GM18868 (cell line): ENCODE data around the gene PPP2R5E.
"Not testable (repeated sequence)": the region's sequence is repeated elsewhere in the genome, so short reads cannot be mapped to it uniquely, and the experiment has no call there.

Source experiments
- ATAC-seq: cut with Tn5 transposase; IDR thresholded peaks from one replicate; pipeline ENCODE4 v1.9.1; 2021; ENCODE audit warnings: mild to moderate bottlenecking, moderate library complexity; ENCODE audit not compliant: unreplicated experiment

Gene PPP2R5E

DNA sequence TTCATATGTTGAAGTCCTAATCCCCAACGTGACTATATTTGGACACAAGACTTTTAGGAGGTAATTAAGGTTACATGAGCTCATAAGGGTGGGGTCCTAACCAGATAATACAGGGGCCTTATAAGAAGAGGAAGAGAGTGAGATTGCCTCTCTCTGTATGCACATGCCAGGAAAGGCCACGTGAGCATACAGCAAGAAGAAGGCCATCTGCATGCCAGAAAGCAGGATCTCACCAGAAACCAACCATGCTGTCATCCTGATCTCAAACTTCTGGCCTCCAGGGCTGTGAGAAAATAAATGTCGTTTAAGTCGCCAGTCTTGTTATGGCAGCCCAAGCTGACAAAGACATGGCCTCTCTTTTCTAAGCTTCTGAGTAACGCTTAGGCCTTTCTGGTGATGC lies 155.5 kb downstream of the PPP2R5E start:
- ATAC-seq: no peak

DNA sequence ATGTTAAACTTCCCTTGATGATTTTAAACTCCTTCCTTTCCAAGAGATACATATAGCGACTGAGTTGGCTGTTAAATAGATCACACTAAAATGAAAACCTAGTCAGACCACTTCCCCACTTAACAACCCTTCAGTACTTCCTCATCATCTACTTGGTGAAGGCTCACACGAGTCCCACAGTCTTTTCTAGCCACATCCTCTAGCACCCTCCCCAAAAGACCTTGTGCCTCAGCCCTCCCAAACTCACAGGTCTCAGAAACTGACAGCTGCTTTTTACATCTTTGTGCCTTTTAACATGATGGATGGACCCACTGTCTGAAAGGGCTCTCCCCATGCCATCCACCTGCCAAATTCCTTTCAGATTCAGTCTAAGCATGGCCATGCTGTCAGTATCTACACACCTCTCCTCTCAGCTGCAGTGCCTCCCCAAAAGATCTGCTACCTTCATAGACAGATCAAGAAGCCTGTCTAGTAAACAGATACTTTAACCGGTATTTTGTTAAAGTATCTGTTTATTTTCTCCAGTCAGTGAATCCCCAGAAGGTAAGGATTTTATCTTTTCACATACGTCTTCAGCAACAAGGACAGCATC lies 159.3 kb downstream of the PPP2R5E start:
- peak; percentile 99 for ATAC-seq

DNA sequence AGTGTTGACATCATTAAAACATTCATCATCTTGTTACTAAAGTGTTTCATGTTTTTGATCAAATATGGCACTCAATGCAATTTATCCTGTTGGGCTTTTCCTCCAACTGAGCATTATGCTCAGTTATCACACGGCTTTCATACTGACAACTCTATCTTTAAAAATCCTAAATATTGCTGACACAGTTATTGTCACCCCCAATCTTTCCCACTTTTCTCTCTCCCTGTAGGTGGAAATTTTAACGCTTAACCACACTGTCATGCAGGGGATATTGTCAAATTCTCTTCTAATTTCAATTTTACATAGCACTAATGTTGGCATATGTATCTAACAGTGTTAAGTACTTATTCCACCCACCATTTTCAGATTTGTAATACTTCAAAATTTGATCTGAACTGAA lies 164.7 kb downstream of the PPP2R5E start:
- no peak for ATAC-seq

DNA sequence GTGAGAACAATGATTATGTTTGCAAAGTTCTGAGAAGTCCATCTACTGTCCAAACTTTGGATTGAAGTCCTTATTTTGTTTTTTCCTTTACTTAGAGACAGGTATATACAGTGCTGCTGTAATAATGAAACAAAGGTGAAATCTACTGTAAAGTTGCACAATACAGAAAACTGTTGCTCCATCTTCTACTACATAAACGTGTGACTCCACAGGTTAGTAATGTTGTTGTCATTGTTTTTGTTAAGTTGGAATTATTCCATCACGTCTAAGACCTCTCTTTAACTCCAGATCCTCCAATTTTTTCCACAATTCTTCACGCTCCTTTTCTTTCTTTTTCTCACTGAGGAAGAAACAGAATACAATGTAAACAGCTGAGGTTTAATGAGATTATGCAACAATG lies 167.4 kb downstream of the PPP2R5E start:
- no peak for ATAC-seq

DNA sequence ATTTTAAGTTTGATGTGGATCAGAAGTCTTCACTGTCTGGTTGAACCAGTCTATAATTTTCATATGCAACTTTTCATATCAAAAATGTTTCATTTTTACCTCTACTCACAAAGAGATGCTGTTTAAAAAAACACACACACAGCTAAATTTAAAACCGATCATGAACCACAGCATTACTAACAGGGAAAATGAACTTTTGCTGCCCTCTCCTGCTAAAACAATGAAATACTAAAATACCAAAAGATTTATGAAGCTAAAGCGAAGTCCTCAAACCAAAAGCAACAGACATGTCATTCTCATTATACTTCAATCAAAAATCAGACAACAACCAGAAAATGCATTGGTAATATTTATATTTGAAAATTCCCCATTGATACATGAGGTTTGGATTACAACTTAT lies 171.6 kb downstream of the PPP2R5E start:
- not testable (repeated sequence) for ATAC-seq

DNA sequence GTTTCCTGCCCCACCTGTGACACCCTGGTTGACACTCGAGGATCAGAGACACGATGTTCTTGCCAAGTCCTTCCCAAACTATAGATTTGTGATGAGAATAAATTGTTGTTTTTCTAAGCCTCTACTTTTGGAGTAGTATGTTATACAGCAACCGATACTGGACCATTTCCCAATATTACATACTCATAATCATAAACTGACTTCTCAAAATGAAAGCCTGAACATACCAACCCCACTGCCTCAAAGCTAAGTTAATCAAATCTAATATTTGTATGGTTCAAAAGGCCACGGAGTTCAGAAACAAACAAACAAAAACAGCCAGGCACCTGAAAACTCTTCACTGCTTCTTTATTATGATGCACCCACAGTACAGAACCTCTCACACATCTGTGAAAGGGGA lies 172.1 kb downstream of the PPP2R5E start:
- no peak for ATAC-seq

DNA sequence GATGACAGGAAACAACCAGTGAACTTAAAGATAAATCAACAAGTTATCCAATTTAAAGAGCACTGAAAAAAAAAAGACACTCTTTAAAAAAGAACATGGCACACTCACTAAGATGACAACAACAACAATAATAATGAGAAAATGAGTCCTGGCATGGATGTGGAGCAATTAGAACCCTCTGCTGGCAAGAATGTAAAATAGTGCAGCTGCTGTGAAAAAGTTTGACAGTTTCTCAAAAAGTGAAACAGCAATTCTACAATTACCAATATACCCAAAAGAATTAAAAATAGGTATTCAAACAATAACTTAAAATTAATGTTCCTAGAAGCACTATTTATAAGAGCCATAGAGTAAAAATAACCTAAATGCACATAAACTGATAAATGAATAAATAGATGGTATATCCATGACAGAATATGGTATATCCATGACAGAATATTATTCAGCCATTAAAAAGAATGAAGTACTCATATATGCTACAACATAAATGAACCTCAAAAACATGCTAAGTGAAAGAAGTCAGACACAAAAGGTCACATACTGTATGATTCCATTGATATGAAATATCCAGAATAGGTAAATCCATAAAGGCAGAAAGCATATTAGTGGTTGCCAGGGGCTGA lies 175.3 kb downstream of the PPP2R5E start:
- no peak for ATAC-seq

DNA sequence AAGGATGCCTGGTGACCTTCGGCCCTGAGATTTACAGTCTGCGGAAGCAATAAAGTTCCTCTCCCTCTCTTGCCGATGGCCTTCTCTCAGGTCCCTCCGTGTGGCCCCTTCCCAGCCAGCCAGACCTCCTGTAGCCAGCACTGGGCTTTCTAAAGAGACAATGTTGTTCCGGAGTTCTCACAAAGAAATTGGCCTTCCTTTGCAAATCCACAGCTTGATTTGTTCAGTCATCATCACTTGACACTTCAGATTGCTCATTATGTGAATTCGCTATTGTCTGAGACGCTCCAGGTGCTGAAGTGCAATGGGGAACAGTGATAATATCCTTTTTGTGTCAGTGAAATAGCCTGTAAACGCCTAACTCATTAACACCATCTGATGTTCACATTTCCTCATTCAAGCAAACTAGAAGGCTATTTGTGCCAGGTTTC lies 180.8 kb downstream of the PPP2R5E start:
- no peak for ATAC-seq

DNA sequence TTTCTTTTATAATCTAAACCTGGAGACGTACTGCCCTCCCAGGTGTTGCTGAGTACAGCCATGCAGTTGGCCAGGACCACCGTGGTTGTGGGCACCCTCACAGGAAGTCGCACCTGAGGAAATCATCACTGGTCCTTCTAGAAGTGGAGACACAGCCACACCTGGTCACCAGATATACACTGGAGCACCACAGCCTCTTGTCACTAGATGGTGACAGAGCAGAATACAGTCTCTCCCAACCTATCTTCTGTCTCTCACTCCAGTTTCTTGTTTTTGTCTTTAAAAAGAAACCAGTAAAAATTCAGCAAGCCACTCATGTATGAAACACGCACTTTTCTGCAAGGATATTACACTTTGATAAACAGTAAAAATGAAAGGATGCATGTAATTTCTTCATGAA lies 181.4 kb downstream of the PPP2R5E start:
- ATAC-seq: peak; percentile 57

DNA sequence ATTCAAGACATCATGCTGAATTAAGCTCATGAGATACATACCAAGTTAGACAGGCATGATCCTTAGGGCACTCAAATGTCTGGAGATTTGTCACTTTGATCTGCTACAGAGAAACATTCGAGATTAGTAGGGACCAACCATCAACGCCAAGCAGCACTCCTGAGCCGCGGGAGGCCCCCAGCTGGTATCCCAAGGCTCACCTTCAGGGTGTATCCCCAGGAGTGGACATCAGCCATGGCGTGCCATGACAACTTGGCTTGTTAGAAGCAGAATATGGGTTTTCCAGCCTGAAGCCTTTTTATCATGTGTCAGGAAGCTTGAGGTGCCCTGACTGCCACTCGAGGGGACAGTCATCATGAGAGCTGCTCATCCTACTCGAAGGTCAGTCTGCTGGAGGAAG lies 185.3 kb downstream of the PPP2R5E start:
- no peak for ATAC-seq

DNA sequence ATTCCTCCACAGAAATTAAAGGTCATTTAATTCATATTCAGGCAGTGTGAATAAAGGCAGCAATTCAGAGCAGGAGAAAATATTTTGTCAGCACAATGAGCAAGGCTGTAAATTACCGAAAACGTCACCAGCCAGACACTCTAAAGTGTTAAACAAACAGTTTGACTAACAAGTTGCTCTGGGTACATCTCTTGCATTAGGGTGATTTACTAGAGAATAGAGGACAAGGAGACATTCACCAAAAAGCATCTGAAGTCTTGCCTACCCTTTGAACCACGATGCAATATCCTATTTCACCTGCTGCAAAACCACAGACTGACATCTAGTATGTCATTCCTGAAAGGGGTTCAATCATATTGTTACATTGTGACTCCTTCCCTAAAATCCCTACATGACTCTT lies 197.4 kb downstream of the PPP2R5E start:
- ATAC-seq: no peak

DNA sequence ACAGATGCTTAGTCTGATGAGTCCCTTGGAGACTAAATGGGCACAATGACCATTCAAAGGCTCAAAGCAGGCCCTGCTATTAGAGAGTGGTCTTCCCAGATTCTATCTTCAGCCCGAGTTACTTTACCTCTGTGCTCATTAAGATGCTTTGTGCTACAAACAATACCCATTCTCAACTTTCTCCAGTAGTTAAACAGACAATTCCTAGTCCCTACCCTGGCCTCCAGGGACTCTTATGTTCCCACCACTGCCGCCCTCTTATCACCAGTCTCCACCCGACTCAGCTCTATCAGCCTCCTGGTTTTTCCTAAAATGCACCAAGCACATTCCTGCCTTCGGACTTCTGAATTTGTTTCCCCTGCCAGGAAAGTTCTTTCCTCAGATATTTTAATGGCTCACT lies 198.8 kb downstream of the PPP2R5E start:
- no peak for ATAC-seq

DNA sequence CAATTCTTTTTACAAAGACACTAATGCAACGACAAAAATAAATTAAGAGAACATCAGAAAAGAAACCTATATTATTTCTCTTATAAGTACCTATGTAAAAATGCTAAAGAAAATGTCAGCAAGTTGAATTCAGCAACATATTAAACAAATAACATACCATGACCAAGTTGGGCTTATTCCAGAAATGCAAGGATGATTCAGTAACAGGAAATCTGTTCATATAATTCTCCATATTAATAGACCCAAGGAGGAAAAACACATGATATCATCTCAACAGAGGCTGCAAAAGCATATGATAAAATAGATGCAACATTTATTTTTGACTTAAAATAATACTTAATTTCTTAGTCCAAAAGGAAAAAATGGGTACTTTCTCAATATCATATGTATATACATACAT lies 199.3 kb downstream of the PPP2R5E start:
- no peak for ATAC-seq

DNA sequence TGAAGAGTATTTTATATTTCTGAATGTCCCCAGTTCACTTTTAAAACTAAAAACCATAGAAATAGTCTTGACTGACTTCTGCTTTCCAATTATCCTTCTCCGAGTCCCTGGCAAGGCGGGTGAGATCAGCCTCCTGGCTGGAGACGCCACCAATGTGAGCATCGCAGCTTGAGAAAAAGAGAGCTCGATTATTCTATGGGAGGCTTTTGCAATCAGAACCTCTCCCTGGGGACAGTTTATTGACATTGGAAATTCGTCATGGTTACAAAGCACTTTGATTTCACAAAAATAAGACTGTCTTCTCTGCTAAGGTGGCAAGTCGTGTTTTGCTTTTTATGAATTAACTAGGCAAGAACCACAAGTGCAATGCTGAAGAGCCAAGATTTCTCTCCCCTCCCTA lies 200.8 kb downstream of the PPP2R5E start:
- no peak for ATAC-seq

DNA sequence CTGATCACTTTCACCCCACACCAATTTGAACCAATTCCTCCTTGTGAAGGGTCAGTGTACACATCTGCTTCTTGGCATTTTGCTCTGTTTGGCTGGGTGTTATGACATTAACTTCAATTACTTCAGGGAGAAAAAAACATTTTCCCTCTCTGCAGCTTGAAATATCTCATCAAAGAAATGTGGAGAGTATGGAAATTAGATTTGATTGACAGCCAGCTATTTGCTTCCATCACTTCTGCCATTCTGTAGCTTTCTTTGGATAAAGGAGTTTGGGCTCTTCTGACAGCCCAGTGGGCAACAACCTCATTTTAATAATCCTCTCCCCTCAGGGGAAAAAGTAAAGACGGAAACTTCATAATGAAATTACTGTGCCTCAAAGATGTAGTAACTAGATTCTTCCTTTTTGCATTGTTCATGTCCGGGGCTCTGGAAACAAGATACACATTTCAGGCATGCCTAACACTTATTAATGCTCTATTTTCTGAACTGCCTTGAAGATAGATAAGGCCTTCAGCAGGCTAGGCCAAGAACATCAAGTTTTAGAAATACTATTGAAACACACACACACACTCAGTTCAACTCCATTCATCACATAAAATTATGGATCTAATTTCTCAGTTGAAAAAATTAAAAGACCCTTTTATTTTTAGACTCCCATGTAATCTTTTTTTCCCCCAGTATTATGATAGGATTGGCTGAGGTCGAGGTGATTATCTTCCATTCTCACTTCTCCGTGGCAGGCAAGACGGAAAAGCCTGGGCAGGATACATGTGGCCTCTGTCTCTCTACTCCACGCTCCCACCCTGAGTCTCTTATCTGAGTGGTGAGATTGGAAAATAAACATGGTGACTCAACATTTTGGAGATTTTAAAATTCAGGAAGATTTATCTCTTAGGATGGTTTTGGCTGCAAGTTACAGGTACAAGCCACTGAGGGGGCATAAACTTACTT lies 214.1 kb downstream of the PPP2R5E start:
- ATAC-seq: no peak

DNA sequence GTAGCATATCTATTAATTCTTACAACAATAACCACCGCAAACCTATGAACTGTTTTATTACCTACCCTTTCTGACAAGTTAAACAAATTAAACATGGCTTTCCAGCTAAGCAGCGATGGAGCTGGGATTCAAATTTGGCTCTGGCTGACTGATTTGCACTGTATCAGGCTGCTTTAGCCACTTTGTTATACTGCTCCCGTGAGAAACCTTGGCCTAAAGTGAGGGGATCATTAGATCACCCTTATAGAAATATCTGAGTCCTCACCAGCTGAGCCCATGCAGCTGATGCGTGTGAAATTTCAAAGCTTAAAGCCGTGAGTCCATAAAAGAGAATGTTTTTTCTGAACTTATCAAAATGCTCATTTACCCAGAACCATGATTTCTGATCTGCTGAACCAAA lies 216.3 kb downstream of the PPP2R5E start:
- ATAC-seq: no peak

DNA sequence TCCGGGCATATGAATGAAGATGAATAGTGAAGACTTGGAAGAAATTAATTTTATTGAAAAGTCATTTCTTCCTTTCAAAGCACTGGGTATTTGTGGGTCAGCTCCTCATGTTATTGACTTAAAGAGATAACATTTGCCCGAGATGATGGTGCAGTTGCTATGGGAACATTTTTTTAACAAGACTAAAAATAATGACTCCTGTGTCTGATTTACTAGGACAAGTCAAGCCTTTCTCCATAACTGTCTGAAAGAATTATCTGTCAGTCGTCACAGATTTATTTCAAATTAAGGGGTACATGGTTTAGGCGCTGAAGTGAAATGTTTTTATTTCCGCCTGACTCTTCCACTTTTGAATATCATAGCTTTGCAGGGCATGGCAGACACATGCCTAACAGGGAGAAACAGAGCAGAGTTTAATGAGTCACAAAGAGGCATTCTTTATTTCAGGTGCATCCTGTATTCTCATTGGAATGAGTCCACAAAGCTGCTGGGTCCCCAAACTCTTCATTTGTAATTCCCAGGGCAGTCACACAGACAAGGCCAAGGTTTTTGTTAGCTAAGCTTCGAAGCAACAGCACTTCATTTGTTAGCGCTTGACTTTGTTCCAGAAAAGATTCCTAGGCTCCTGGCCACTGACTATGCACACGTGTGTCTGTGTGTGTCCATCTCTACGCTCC lies 220.1 kb downstream of the PPP2R5E start:
- ATAC-seq: no peak

DNA sequence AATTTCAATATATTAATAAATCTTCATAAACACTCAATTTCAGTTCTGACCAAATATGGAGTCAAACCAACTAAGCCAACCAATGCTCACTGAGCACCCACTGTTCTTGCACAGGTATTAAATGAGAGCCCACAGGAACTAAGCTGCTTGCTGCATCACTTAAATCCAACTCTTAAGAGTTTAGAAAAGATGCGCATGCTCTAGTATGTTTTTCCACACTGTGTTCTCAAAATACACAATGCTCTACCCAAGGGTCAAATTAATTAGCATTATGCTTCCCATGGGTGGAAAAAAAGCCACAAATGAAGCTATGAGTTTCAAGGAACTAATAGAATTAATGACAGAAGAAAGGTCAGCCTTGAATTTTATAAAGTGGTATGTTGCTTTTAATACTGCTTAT lies 220.7 kb downstream of the PPP2R5E start:
- ATAC-seq: no peak
